GM18502 (cell line): ENCODE data around the gene ANKS1B.

Experiments used
- ATAC-seq: cut with Tn5 transposase; IDR thresholded peaks from one replicate; pipeline ENCODE4 v1.9.1; 2021; ENCODE audit warnings: mild to moderate bottlenecking; ENCODE audit not compliant: unreplicated experiment, poor library complexity

The ANKS1B gene

DNA sequence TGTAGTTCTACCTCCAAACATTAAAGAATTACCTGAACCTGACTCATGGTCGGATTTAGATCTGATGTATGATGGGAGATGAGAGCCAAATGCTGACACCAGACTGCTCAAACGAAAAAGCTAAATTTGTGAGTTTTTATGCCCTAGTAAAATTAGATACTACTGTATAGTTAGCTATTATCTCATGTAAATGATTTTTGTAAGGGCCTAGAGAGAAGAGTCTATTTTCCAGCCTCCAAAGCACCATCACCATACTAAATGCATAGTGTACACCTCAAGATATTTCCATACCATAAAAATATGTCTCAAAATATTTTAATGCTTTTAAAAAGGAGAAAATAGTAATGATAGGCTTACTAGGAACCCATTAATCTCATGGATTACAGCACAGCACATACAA, 18.3 kb downstream of the ANKS1B start:
- ATAC-seq = no peak

DNA sequence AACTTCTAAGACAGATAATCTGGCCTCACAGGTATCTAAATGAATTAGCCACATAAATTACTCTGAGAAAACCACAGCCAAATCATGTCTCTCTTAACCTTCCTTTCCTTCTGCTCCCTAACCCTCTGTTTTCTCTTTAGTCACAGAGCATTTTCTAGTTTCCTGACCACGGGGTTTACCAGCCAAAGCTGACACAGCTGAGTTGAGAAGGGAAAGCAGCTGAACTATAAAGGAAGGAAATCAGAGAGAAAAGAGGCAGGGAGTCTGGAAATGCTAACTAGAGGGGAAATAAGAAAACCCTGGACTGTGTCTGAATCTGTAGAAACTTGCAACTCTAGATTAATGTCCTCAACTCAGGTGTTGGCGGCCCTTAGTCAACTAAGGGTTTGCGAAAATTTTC, 24.4 kb downstream of the ANKS1B start:
- no peak for ATAC-seq

DNA sequence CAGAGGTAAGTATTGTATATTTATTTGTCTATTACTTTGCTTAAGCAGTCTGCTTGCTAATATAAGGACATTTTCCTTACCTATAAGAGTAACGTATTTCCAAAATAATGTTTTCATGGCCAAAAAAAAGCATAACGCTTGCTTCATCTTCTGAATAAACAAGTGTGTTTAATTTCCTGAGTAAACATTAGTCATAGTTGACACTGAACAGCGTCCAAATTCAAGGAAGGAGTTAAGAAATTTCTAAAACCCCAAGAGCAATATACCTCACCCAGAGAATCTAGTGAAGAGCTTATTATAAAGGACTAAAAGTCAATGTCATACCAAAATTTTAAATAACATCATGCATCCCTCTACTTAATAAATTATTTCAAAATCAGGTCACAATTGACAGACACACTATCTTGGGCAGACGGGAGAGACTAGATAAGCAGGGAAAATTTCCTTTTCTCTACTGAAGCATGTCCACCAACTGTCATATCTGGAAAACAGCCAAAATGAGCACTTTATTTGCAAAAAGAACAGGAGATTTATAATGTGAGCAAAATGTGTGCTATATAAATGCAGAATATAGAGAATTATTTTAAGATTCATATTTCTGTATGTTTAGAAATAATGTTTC, 25.1 kb downstream of the ANKS1B start:
- ATAC-seq = no peak

DNA sequence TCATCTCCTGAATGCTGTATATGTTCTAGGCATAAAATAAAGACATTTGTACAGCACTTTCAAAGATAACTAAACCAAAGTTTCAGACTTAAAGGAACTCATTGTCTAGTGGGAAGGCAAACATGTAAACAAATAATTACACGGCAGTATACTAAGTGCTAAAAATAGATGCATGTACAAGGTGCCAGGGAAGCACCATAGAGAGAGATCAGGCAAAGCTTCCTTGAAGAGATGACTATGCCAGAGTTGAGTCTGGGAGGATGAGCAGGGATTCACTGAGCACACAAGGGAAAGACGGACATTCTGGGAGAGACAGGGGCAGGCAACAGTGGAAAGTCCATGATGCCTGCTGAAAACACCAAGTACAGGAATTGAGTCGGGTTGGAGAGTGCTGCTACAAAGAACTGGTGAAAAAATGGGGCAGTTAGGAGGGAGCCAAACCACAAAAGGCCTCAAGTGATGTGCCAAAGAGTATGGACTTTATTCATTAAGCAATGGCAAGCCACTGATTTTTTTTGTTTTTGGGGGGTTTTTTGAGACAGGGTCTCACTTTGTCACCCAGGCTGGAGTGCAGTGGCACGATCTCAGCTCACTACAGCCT, 26.8 kb downstream of the ANKS1B start:
- ATAC-seq = no peak

DNA sequence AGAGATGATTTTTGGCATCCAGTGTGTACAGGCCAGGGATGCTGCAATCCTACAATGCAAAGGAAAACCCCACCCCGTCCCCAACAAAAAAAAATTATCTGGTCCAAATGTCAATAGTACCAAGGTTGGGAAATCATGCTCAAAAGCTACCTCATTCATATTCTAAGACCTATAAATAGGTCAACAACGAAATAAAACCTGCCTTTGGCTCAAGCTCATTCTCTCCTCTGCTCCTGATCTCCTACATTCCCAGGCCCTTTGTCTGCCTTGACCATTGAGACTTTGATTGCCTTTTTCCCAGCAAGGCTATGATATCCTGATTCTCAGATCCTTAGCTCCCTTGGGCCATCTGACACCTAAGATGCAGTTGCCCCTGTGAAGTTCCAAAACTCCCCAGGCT, 30.0 kb downstream of the ANKS1B start:
- no peak for ATAC-seq

DNA sequence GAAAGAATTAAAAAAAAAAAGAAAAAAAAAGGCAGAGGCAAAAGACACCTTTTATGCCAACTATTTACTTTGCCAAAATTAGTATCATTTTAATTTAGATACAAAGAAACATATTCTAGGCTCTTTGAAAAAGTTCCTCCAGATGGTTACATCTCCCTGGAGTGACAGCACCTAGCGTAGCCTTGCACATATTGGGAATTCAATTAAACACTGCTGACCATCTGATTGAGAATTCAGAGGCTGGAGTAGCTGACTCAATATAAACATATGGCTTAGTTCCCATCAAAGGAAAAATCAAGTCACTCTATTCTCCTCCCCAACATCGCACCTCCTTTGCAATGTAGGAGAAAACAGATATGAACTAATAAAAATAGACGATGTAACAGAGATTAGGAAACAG, 36.4 kb downstream of the ANKS1B start:
- ATAC-seq = no peak

DNA sequence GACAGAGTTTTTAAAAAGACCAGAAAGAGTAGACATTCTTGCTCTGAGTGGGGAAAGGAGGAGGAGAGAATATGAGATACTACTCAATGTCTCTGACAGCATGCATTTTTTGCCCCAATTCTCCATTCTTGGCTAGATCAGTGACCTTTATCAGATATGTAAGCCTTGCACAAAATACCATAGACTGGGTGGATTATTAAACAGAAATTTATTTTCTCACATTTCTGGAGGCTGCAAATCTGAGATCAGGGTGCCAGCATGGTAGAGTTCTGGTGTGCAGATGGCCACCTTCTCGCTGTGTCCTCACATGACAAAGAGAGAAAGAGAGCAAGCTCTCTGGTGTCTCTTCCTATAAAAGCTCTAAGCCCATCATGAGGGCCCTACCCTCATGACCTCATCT, 38.6 kb downstream of the ANKS1B start:
- ATAC-seq = no peak

DNA sequence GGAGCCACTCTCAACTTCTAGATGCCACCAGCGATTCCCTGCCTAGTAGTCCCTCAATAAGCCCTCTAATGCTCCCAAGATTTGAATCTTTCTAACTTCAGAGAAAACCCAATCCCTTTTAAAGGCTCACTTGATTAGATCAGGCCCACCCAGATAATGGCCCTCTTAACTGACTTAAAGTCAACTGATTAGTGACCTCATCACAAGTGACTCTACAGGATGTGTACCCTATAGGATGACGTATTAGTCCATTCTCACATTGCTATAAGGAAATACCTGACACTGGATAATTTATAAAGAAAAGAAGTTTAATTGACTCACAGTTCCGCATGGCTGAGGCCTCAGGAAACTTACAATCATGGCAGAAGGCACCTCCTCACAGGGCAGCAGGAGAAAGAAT, 49.1 kb downstream of the ANKS1B start:
- no peak for ATAC-seq

DNA sequence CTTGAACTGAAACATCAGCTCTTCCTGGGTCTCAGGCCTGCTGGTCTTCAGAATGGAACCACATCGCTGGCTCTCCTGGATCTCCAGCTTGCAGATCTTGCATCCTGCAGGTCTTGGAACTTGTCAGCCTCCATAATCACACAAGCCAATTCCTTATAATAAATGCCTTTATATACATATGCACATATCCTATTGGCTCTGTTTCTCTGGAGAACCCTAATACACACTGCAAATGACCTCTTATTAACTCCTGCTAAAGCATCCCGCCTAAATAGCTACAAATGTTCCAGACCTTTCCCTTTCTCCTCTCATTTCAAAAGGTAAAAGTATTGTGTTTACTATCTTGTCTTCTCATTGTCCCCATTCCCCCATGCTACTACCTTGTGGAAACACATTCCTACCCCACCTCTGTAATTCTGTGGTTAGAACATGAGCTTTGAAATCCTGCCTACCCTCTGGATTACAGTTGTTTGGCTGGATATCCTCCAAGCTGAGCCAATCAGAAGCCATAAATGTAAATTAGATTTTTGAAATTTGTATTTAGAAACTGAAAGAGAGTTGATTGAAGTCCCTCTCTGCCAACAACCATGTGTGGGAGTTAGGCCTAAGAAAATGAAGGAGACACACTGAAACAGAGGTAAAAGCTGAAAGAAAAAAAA, 58.1 kb downstream of the ANKS1B start:
- no peak for ATAC-seq

DNA sequence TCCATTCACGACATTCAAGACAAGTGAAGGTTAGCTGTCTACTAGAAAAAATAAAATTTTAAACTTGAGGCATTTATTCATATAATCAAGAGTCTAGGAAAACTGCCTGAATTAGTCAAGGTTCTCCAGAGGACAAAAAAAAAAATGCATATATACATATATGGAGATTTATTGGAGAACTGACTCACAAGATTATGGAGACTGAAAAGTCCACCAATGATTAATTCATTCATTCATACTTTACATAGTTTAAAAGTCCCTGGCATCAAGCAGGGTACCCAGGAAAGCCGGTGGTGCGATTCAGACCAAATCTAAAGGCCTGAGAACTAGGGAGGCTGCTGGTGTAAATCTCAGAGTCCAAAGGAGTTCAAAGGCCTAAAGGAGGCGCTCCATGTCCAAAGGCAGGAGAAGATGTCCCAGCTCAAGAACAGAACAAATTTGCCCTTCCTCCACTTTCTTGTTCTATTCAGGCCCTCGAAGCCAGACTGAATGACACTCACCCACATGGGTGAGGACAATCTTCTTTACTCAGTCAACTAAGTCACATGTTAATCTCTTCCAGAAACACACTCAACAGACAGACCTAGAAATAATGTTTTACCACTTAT, 64.3 kb downstream of the ANKS1B start:
- no peak for ATAC-seq

DNA sequence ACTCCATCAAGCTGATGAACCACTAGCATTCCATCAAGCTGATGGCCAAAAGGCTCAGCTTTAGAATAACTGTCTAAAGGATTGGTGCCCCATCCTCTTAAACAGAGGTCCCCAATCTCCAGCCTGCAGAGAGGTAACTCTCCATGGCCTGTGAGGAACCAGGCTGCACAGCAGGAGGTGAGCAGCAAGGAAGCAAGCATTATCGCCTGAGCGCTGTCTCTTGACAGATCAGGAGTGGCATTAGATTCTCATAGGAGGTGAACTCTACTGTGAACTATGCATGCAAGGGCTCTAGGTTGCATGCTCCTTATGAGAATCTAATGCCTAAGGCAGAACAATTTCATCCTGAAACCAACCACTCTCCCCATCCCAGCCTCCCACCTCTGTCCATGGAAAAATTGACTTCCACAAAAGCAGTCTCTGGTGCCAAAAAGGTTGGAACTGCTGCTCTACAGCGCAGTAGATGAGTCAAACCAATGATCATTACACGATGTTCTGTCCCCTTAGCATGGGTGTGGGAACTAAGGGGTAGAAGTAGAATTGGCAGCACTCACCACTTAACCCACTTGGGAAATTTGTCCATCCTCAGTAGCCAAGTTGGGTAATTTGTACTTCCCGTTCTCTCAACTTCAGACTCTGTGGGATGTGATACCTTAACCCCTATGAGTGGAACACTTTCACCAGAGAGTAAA, 66.9 kb downstream of the ANKS1B start:
- no peak for ATAC-seq

DNA sequence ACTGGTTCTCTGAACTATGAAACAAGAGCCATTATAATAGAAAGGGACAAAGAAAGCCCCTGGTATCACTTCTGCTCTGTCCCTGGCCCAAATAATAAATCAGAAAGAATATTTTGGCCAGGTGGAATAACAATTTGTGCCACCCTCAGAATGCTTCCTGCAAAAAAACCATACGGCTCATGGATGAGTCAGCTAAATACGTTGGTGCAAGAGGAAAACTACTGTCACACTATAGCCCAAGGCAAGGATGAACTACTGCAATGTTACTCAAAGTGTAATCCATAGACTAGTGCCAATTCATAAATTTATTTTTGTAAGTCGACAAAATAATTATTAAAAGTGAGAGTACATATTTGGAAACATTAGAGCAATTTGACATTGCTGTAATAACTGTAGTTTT, 68.2 kb downstream of the ANKS1B start:
- no peak for ATAC-seq

DNA sequence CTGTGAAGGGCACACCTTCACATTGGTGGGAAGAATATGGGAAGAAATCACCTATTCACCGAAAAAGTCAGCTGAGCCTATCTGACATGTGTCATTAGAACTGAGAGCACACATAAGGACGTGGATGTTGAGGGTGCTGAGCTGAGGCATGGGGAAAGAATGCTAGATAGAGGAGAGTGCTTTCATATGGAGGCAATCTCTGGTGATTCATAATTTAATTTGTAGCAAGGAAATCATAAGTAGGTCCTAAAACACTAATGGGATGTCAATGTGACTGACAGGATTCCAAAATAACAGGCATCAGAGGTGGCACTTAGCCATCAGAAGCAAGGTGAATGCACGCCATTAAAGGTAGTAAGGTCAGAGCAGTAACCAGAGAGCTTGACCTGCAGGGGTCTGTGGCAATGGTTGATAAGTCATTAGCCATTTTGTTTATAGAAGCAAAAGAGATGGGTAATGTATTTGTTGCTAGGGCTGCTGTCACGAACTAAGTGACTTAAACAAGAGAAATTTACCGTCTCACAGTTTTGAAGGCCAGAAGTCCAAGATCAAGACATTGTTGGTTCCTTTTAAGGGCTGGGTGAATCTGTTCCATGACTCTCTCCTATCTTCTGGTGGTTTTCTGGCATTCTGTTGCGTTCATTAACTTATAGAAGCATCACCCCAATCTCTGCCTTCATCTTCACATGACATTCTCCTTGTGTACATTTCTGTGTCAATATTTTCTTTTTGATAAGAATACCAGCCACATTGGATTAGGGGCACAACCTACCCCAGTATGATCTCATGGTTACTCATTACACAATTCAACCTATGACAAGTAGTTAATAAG, 69.3 kb downstream of the ANKS1B start:
- ATAC-seq = no peak

DNA sequence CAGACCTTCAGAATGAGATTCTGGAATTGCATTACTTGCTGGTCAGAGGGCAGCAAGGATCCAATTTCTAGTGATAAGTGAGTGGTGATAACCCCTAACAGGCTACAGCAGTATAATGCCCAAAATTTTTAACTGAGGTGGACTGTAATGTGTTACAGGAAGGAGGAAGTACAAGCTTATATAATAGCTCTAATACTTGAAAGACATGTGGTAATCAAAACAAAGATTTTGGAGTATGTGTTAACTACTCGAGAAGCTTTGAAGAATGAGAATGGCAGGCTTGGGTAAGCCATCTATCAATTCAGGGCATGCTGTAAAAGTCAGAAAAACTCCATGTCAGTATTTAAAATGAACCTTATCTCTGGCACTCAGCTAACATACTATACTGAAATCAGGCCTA, 70.5 kb downstream of the ANKS1B start:
- ATAC-seq = no peak

DNA sequence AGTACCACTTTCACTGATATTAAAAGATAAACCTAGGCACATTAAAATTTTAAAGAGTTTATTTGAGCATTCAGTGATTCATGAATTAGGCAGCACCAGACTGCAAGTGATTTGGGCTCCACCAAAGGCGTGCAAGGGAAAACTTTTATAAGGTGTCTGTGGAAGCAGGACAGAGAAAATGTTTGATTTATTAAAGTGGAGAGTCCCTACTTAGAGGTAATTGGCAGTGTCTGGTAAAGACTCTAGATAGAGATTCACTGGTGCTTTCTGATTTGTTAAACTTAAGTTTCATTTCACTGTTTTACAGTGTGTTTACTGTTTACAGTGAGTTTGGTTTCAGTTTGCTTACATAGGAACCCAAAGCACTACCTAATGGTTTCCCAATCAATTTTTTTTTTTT, 72.8 kb downstream of the ANKS1B start:
- ATAC-seq = peak; percentile 84

DNA sequence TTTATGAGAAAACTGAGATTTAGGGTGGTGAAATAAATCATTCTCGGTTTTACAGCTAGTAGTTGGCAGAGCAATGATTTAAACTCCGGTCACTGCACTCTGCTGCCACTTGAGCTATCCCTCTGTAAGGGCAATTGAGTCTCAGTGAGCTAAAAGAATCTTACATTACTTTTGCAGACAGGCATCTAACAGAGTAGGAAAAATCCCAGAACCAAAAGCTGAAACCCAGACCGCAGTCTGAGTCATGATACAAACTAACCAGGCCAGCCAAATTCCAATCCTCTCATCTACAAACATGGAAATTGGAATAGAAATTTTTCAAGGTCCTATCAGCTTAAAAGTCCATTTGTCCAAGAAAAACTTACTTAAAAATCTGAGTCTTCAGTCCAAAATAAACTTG, 73.7 kb downstream of the ANKS1B start:
- no peak for ATAC-seq

DNA sequence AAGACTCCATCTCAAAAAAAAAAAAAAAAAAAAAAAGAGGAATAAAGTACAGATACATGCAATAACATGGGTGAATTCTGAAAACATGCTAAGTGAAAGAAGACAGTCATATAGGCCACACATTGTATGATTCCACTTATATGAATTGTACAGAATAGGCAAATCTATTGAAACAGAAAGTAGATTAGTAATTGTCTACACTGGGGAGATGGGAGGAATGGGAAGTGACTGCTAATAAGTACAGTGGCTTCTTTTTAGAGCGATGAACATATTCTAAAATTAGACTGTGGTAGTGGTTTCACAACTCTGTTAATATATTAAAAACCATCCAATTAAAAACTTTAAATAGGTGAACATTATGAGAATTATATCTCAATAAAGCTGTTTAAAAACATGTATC, 74.4 kb downstream of the ANKS1B start:
- peak; percentile 54 for ATAC-seq

DNA sequence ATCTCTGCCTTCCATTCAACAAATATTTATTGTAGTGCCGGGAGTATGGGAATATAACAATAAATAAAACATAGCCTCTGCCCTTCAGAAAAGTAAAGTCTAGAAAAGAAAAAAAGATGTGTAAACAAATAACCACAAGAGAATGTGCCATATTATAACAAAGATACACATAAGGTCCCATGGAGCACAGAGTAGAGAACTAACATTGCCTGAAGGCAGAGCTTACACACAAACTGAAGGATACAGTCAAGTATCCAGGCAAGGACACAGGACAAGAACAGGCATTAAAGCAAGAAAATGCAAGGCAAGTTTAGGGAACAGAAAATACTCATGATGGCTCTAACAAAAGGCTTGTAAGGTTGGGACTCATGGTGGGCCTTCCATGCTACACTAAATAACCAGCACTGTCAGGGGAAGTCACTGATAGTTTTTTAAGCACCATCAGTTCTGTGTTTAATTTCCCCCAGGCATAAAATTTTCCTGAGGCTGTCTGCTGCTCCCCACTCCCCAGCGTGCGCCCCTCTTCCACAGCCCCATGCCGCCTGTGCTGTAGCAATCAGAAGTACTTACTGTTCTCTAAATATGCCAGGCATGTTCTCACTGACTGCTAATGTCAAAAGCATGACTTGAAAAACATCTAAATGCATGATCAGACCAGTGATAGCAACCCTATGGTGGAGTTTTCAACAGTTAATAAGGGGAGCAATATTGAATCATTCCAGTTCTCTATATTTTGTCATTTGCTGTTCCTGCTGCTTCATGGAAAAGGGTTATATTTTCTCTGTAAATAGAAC, 77.8 kb downstream of the ANKS1B start:
- ATAC-seq = no peak

DNA sequence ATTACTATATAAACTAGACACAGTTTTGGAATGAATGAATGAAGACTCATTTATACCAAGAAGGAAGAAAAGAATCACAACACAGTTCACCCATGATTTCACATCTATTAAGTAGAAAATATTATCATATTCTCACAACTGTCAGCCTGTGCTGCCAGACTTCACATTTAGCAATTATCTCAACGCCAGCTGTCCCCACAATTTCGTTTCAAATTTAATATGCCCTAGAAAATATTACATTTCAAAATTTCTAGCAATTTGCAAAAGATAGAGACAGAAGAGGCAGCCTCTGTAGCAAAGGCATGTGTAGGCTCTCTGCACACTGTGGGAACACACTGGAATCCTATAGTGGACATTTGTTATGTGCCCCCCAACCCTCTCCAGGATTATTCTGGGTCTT, 83.6 kb downstream of the ANKS1B start:
- ATAC-seq = no peak
